Measurements from ENCODE around the gene ARHGAP31. TPM values are rescaled to one million over a fixed set of nuclear protein-coding genes. Genes with fewer than 3 reads are reported as not detected.

Gene ARHGAP31
- total and polyA plus RNA-seq, 10 of the 15 experiments (the other 5 are each of a cell fraction or from before 2014, with no cell fraction given): 0.97 to 29.8 (median 10.3) TPM

- no peak for DNase-seq (ENCODE audit: low read depth, low spot score)
- no peak for FAIRE-seq
- H3K27ac ChIP-seq (ENCODE audit: control insufficient read depth, insufficient read depth): 0 out of 2 replicates have a peak overlapping the region, but pooled peaks have one; percentile 37
- BruUV-seq (replicated peaks): no TSS peak
- no peak overlapping the region for H3K9ac ChIP-seq (ENCODE audit: control insufficient read depth, insufficient read depth, low read length)
- ChIA-PET POLR2A (no interaction called here), SMC1A (ENCODE audit: uncharacterized antibody, unreplicated experiment) (interaction anchor here (0.9 kb wide), 1 partner anchor 279 kb away, joined by 3 read pairs; no protein-coding TSS in a partner anchor), CTCF (interaction anchor here (1.1 kb wide), 1 partner anchor 202 kb away, joined by 3 read pairs; no protein-coding TSS in a partner anchor), RAD21 (ENCODE audit: unreplicated experiment) (no interaction called here)
- H3K79me2 ChIP-seq (ENCODE audit: control insufficient read depth, insufficient read depth, low read length): no peaks in the 10 kb centered on the region; the same call in 1 of the 2 replicates
- TF ChIP-seq, protein P1, sequence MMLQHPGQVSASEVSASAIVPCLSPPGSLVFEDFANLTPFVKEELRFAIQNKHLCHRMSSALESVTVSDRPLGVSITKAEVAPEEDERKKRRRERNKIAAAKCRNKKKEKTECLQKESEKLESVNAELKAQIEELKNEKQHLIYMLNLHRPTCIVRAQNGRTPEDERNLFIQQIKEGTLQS (IDR thresholded peaks at IDR 0.05; ENCODE audit: borderline replicate concordance, extremely low read depth, low read depth, low read length): no peak
- no peak for TF ChIP-seq HDAC2 (IDR thresholded peaks at IDR 0.05)
- TF ChIP-seq MYC (IDR thresholded peaks at IDR 0.05; ENCODE audit: insufficient read depth, insufficient read length, insufficient replicate concordance, low read length, severe bottlenecking): no peak
- peak; percentile 68 for TF ChIP-seq NFYB (IDR thresholded peaks at IDR 0.05; ENCODE audit: insufficient read depth, low read depth, low read length)
- TF ChIP-seq BACH1 (IDR thresholded peaks at IDR 0.05; ENCODE audit: borderline replicate concordance): no peak
- no peak for TF ChIP-seq IKZF2 (IDR thresholded peaks at IDR 0.05)
- H2AFZ ChIP-seq (ENCODE audit: control insufficient read depth, low read depth, low read length): no peak overlapping the region
- no peak overlapping the region for H3K4me3 ChIP-seq
- in situ Hi-C loops (cut with MboI) (no loop called here), intact Hi-C loops (cut with micrococcal nuclease; ENCODE audit: unreplicated experiment) (no loop called here)
- peaks cover 24% of the 10 kb centered on the region; the same call in 1 of the 2 replicates for H3K4me1 ChIP-seq (ENCODE audit: control insufficient read depth, insufficient read depth, low read length)
- H4K20me1 ChIP-seq (ENCODE audit: control insufficient read depth, insufficient read depth): no peaks in the 10 kb centered on the region
- no peak overlapping the region; the same call in 1 of the 2 replicates for H3K4me2 ChIP-seq (ENCODE audit: control insufficient read depth, insufficient read depth)
- H3K36me3 ChIP-seq (ENCODE audit: control insufficient read depth in 2 of 2, insufficient read depth in 2 of 2, low read length in 1 of 2): peaks cover 2 to 18% of the 10 kb centered on the region in 2 experiments
- WGBS (ENCODE audit: insufficient coverage, insufficient replicate concordance, low lambda C conversion rate, missing lambda C conversion rate): 100% methylated on average over 1 of the region's 1 CpG
- no peaks in the 10 kb centered on the region; the same call in 1 of the 3 replicates for H3K9me3 ChIP-seq (replicated peaks; ENCODE audit: control insufficient read depth, insufficient read depth, low read length)
- ATAC-seq: no peak
- H3K27me3 ChIP-seq (replicated peaks in 1 of 2; ENCODE audit: control insufficient read depth in 2 of 2, insufficient read depth in 2 of 2, low read length in 1 of 2): no peaks in the 10 kb centered on the region
Observed at GRCh38 chr3:119402791-119403190, 108.6 kb downstream of the ARHGAP31 start.

- 96% methylated on average over 1 of the region's 1 CpG for WGBS (ENCODE audit: insufficient coverage, insufficient replicate concordance, low lambda C conversion rate, missing lambda C conversion rate)
- Histone ChIP-seq H3K4me2 (ENCODE audit: control insufficient read depth, insufficient read depth) (peak overlapping the region; percentile 8; the same call in 1 of the 2 replicates), H3K9ac (ENCODE audit: control insufficient read depth, insufficient read depth, low read length) (no peak overlapping the region), H3K79me2 (ENCODE audit: control insufficient read depth, insufficient read depth, low read length) (no peaks in the 10 kb centered on the region; the same call in 1 of the 2 replicates), H3K4me1 (ENCODE audit: control insufficient read depth, insufficient read depth, low read length) (peaks cover 25% of the 10 kb centered on the region; the same call in 1 of the 2 replicates), H3K4me3 (no peak overlapping the region), H4K20me1 (ENCODE audit: control insufficient read depth, insufficient read depth) (no peaks in the 10 kb centered on the region), H3K27me3 (replicated peaks in 1 of 2; ENCODE audit: control insufficient read depth in 2 of 2, insufficient read depth in 2 of 2, low read length in 1 of 2) (no peaks in the 10 kb centered on the region), H3K27ac (ENCODE audit: control insufficient read depth, insufficient read depth) (no peak overlapping the region; the same call in 1 of the 2 replicates), H2AFZ (ENCODE audit: control insufficient read depth, low read depth, low read length) (no peak overlapping the region), H3K36me3 (ENCODE audit: control insufficient read depth in 2 of 2, insufficient read depth in 2 of 2, low read length in 1 of 2) (peaks cover 2 to 18% of the 10 kb centered on the region in 2 experiments), H3K9me3 (replicated peaks; ENCODE audit: control insufficient read depth, insufficient read depth, low read length) (no peaks in the 10 kb centered on the region; the same call in 1 of the 3 replicates)
- SMC1A ChIA-PET (ENCODE audit: uncharacterized antibody, unreplicated experiment): no interaction called here
- RAD21 ChIA-PET (ENCODE audit: unreplicated experiment): no interaction called here
- BruUV-seq (replicated peaks): no TSS peak
- TF ChIP-seq GABPA (IDR thresholded peaks at IDR 0.05; ENCODE audit: low read depth): no peak
- no peak for TF ChIP-seq KDM1A (IDR thresholded peaks at IDR 0.05; ENCODE audit: borderline replicate concordance)
- no peak for TF ChIP-seq CREM (IDR thresholded peaks at IDR 0.05; ENCODE audit: low read depth)
- TF ChIP-seq, protein P2, sequence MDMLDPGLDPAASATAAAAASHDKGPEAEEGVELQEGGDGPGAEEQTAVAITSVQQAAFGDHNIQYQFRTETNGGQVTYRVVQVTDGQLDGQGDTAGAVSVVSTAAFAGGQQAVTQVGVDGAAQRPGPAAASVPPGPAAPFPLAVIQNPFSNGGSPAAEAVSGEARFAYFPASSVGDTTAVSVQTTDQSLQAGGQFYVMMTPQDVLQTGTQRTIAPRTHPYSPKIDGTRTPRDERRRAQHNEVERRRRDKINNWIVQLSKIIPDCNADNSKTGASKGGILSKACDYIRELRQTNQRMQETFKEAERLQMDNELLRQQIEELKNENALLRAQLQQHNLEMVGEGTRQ (IDR thresholded peaks at IDR 0.05; ENCODE audit: borderline replicate concordance, low read depth, low read length): no peak
- TF ChIP-seq EED (IDR thresholded peaks at IDR 0.05; ENCODE audit: low read depth): no peak
- no peak for TF ChIP-seq ZNF384 (IDR thresholded peaks at IDR 0.05; ENCODE audit: borderline replicate concordance, low read depth, low read length)
- no peak for TF ChIP-seq RCOR1 (conservative IDR thresholded peaks at IDR 0.05; ENCODE audit: low read depth, low read length)
- ATAC-seq (no peak), FAIRE-seq (no peak), DNase-seq (ENCODE audit: low read depth, low spot score) (no peak)
- POLR2A ChIA-PET: no interaction called here
- intact Hi-C loops (cut with micrococcal nuclease; ENCODE audit: unreplicated experiment) (no loop called here), in situ Hi-C loops (cut with MboI) (no loop called here)
- CTCF ChIA-PET: interaction anchor here (1.1 kb wide), 1 partner anchor 202 kb away, joined by 3 read pairs; no protein-coding TSS in a partner anchor
Observed at GRCh38 chr3:119403201-119403600, 109.0 kb downstream of the ARHGAP31 start.
